IMR-90 (cell line): ENCODE data around the gene DCUN1D5. TPM values are rescaled to one million over a fixed set of nuclear protein-coding genes. Genes with fewer than 3 reads are reported as not detected.

Experiments used
- ATAC-seq: fragments of 200-7000 bp; cut with Tn5 transposase; 2 replicates; pipeline ENCODE4 v1.9.1; 2020; ENCODE audit warnings: low read depth, mild to moderate bottlenecking, moderate library complexity
- BruUV-seq: library from RNA; stranded (reverse); fragments of 400-500 nt; replicated peaks from 2 replicates; lab custom pipeline; 2021; lab: Mats Ljungman, UMichigan
- CTCF ChIA-PET: fragments of 300-600 bp; formaldehyde crosslinking; extraction: SDS; loops from one replicate; lab custom pipeline; 2021; ENCODE audit warnings: antibody characterized with exemption; lab: Yijun Ruan, JAX
- POLR2A ChIA-PET: fragments of 300-600 bp; sonication (Branson Sonifier 250); formaldehyde crosslinking; loops from one replicate; lab custom pipeline; 2022; ENCODE audit warnings: antibody characterized with exemption; ENCODE audit not compliant: unreplicated experiment; lab: Charles Lee
- DNase-seq: peaks from one replicate; pipeline ENCODE4 v3.0.0; 2013
- H2AFZ ChIP-seq: replicated peaks from 2 replicates; pipeline ENCODE3; 2013; ENCODE audit warnings: low read length, mild to moderate bottlenecking; ENCODE audit not compliant: poor library complexity
- H2AK5ac ChIP-seq: 2 replicates; pipeline ENCODE4 v1.6.1; 2013; ENCODE audit warnings: low read depth, low read length, inconsistent platforms
- H2AK9ac ChIP-seq: replicated peaks from 2 replicates; pipeline ENCODE3; 2013; ENCODE audit warnings: mild to moderate bottlenecking, low read depth, low read length, moderate library complexity; ENCODE audit not compliant: poor library complexity
- H2BK120ac ChIP-seq: 2 replicates; pipeline ENCODE4 v1.6.1; 2013; ENCODE audit warnings: low read depth, low read length, inconsistent platforms
- H2BK15ac ChIP-seq: 3 replicates; pipeline ENCODE4 v1.6.1; 2013; ENCODE audit warnings: low read depth, low read length, inconsistent platforms
- H2BK20ac ChIP-seq: 2 replicates; pipeline ENCODE4 v1.6.1; 2013; ENCODE audit warnings: low read depth, mild to moderate bottlenecking, inconsistent platforms, low read length, moderate library complexity
- H2BK5ac ChIP-seq: 2 replicates; pipeline ENCODE4 v1.6.1; 2013; ENCODE audit warnings: mild to moderate bottlenecking, low read depth, low read length, inconsistent platforms; ENCODE audit not compliant: poor library complexity, severe bottlenecking
- H3K14ac ChIP-seq: replicated peaks from 2 replicates; pipeline ENCODE4 v1.6.1; 2013; ENCODE audit warnings: low read depth, low read length, inconsistent platforms
- H3K18ac ChIP-seq: 2 replicates; pipeline ENCODE4 v1.6.1; 2013; ENCODE audit warnings: low read depth, low read length, control low read depth
- H3K23ac ChIP-seq: 2 replicates; pipeline ENCODE4 v1.6.1; 2013; ENCODE audit warnings: low read depth, low read length, inconsistent platforms
- H3K27ac ChIP-seq: 2 replicates; pipeline ENCODE4 v1.5.1; 2013; ENCODE audit warnings: mild to moderate bottlenecking, control low read depth, low read length; ENCODE audit not compliant: insufficient read depth
- H3K27me3 ChIP-seq: 2 replicates; pipeline ENCODE4 v1.6.1; 2013; ENCODE audit warnings: low read length; ENCODE audit not compliant: control insufficient read depth, insufficient read depth
- H3K36me3 ChIP-seq: 2 replicates; pipeline ENCODE4 v1.6.1; 2013; ENCODE audit warnings: low read length, mixed read lengths; ENCODE audit not compliant: control insufficient read depth, insufficient read depth
- H3K4ac ChIP-seq: 2 replicates; pipeline ENCODE4 v1.6.1; 2013; ENCODE audit warnings: low read depth, low read length, inconsistent platforms
- H3K4me1 ChIP-seq: 2 replicates; pipeline ENCODE4 v1.6.1; 2013; ENCODE audit warnings: low read length, mixed read lengths; ENCODE audit not compliant: control insufficient read depth, insufficient read depth
- H3K4me2 ChIP-seq: 2 replicates; pipeline ENCODE4 v1.6.1; 2013; ENCODE audit warnings: low read depth, mild to moderate bottlenecking, control low read depth, low read length, moderate library complexity
- H3K4me3 ChIP-seq: 2 replicates; pipeline ENCODE4 v1.5.1; 2013; ENCODE audit warnings: low read depth, mild to moderate bottlenecking, control low read depth, low read length, moderate library complexity; ENCODE audit not compliant: insufficient read depth
- H3K56ac ChIP-seq: 2 replicates; pipeline ENCODE4 v1.6.1; 2013; ENCODE audit warnings: low read length, inconsistent platforms; ENCODE audit not compliant: insufficient read depth; ENCODE audit errors: extremely low read depth
- H3K79me1 ChIP-seq, 2 experiments: 2 replicates each; pipeline ENCODE4 v1.6.1; 2013; ENCODE audit warnings: low read length in 2 of 2, inconsistent platforms in 1 of 2, low read depth in 1 of 2
- H3K9ac ChIP-seq: 2 replicates; pipeline ENCODE4 v1.6.1; 2013; ENCODE audit warnings: low read depth, low read length, control low read depth
- H3K9me1 ChIP-seq: 2 replicates; pipeline ENCODE4 v1.6.1; 2013; ENCODE audit warnings: low read length, inconsistent platforms; ENCODE audit not compliant: insufficient read depth
- H3K9me3 ChIP-seq: 2 replicates; pipeline ENCODE4 v1.6.1; 2013; ENCODE audit warnings: low read length; ENCODE audit not compliant: control insufficient read depth, insufficient read depth
- H4K20me1 ChIP-seq: 2 replicates; pipeline ENCODE4 v1.6.1; 2013; ENCODE audit warnings: low read length, inconsistent platforms; ENCODE audit not compliant: insufficient read depth
- H4K5ac ChIP-seq: 2 replicates; pipeline ENCODE4 v1.6.1; 2013; ENCODE audit warnings: mild to moderate bottlenecking, low read depth, low read length, control low read depth
- H4K8ac ChIP-seq, 2 experiments: 2 replicates each; pipeline ENCODE4 v1.6.1; 2013; ENCODE audit warnings: low read depth in 2 of 2, low read length in 2 of 2, control low read depth in 1 of 2, inconsistent platforms in 1 of 2
- H4K91ac ChIP-seq: 2 replicates; pipeline ENCODE4 v1.6.1; 2013; ENCODE audit warnings: low read depth, low read length, inconsistent platforms; ENCODE audit not compliant: insufficient read depth
- CEBPB ChIP-seq: IDR thresholded peaks from 2 replicates; pipeline ENCODE4 v1.6.1; 2012; ENCODE audit warnings: low read depth, low read length, improper control_type of control experiment
- CTCF ChIP-seq: conservative IDR thresholded peaks from 2 replicates; pipeline ENCODE4 v1.5.1; 2012; ENCODE audit warnings: mild to moderate bottlenecking, low read depth, low read length, improper control_type of control experiment
- FOS ChIP-seq: fragments of 150-350 bp; IDR thresholded peaks from 2 replicates; pipeline ENCODE4 v1.6.1; 2016; ENCODE audit warnings: low read depth, low read length
- MAFK ChIP-seq: IDR thresholded peaks from 2 replicates; pipeline ENCODE4 v1.6.1; 2012; ENCODE audit warnings: low read depth, low read length, improper control_type of control experiment
- MXI1 ChIP-seq: IDR thresholded peaks from 2 replicates; pipeline ENCODE4 v1.6.1; 2012; ENCODE audit warnings: low read depth, mild to moderate bottlenecking, low read length, moderate library complexity, borderline replicate concordance
- RCOR1 ChIP-seq: IDR thresholded peaks from 2 replicates; pipeline ENCODE4 v1.6.1; 2012; ENCODE audit warnings: mild to moderate bottlenecking, low read length, improper control_type of control experiment; ENCODE audit not compliant: insufficient replicate concordance
- RFX5 ChIP-seq: IDR thresholded peaks from 2 replicates; pipeline ENCODE4 v1.8.0; 2012; ENCODE audit warnings: low read depth, mild to moderate bottlenecking, low read length, moderate library complexity
- USF2 ChIP-seq: fragments of 150-350 bp; IDR thresholded peaks from 2 replicates; pipeline ENCODE4 v1.6.1; 2017; ENCODE audit warnings: mild to moderate bottlenecking, antibody characterized with exemption, low read length, low read depth
- WGBS, 2 experiments: methylation state at CpG; one replicate each; pipeline versions ENCODE4 v1.1.5 to v1.1.7; 2013; ENCODE audit warnings: missing lambda C conversion rate in 2 of 2; ENCODE audit not compliant: insufficient read length in 1 of 2; ENCODE audit errors: extremely low coverage in 2 of 2; 5-methylcytosine and 5-hydroxymethylcytosine counted together
- dilution Hi-C: fragments of 300-500 bp; cut with HindIII; formaldehyde crosslinking; loops from one replicate; pipeline ENCODE4 v1.14.3; 2018; ENCODE audit warnings: low sequenced_read_pairs; ENCODE audit not compliant: unreplicated experiment
- in situ Hi-C: fragments of 300-500 bp; cut with MboI; formaldehyde crosslinking; loops from 3 replicates; pipeline ENCODE4 v1.14.3; 2019; ENCODE audit warnings: low sequenced_read_pairs, inconsistent platforms, mixed read lengths
- intact Hi-C: fragments of 100-400 bp; cut with micrococcal nuclease; formaldehyde crosslinking; loops from 2 replicates; pipeline ENCODE4 v1.10.0; 2022
- polyA plus RNA-seq, 3 experiments: library from polyadenylated mRNA; depleted of rRNA; stranded (reverse); fragments of >200 nt; gene quantifications; 2 replicates each; pipeline ENCODE4 v1.2.3, GENCODE V29; 2012; ENCODE audit warnings: low replicate concordance in 1 of 3
- total RNA-seq: library from RNA; depleted of rRNA; stranded (reverse); fragments of >200 nt; gene quantifications from 2 replicates; pipeline ENCODE4 v1.2.3, GENCODE V29; 2012

The DCUN1D5 gene
- total and polyA plus RNA-seq, 2 of the 4 experiments (the other 2 are of a cell fraction): 47.8 to 58.3 TPM

DNA sequence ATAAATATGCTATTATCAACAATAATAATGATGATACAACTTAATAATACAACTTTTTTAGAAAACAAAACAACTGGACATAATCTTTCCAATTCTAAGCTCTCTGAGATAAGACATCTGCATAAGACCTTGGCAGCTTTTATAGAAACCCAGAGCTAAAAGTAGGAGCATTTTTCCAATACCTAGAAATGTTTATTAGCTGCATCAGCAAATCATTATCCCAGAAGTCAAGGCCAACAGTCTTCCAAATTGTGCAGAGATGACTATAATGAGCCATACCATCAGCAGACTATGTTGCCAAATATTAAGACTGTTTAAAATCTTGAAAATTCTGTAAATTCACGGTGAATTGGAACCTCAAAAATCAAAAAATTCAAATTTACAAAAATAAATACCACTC, 30.3 kb downstream of the DCUN1D5 start:
- H3K79me1 ChIP-seq: 0 out of 4 replicates have a peak, but pooled peaks cover 0 to 3% of the 10 kb centered on the region in 2 experiments
- H2BK15ac ChIP-seq: no peak overlapping the region
- no peak overlapping the region for H2AK9ac ChIP-seq
- ATAC-seq: no peak
- peaks cover 8% of the 10 kb centered on the region for H3K36me3 ChIP-seq
- no peaks in the 10 kb centered on the region for H4K20me1 ChIP-seq
- no peak overlapping the region for H2BK5ac ChIP-seq
- no peak overlapping the region for H3K23ac ChIP-seq
- no TSS peak for BruUV-seq
- no peak overlapping the region for H3K4me2 ChIP-seq
- POLR2A ChIA-PET: interaction anchor here (0.6 to 0.8 kb wide), 2 partner anchors 9 to 30 kb away, joined by 3 read pairs; partner anchors contain the start of gene DCUN1D5
- H3K9ac ChIP-seq: no peak overlapping the region
- H4K5ac ChIP-seq: no peak overlapping the region
- H2AK5ac ChIP-seq: no peak overlapping the region
- H4K8ac ChIP-seq: no peak overlapping the region
- H3K4me1 ChIP-seq: no peaks in the 10 kb centered on the region
- no peak overlapping the region for H3K4me3 ChIP-seq
- H3K56ac ChIP-seq: no peak overlapping the region
- H3K14ac ChIP-seq: no peak overlapping the region
- in situ Hi-C loops (no loop called here), dilution Hi-C loops (no loop called here), intact Hi-C loops (no loop called here)
- H4K91ac ChIP-seq: no peak overlapping the region
- DNase-seq: no peak
- no peak overlapping the region for H2AFZ ChIP-seq
- no peak overlapping the region for H2BK20ac ChIP-seq
- CTCF ChIA-PET: no interaction called here
- no peaks in the 10 kb centered on the region for H3K9me3 ChIP-seq
- H2BK120ac ChIP-seq: no peak overlapping the region
- WGBS, 2 experiments: no CpG with 5 or more reads among the region's 1 CpG
- no peak overlapping the region for H3K18ac ChIP-seq
- H3K4ac ChIP-seq: no peak overlapping the region
- H3K27me3 ChIP-seq: no peaks in the 10 kb centered on the region
- H3K27ac ChIP-seq: no peak overlapping the region
- no peaks in the 10 kb centered on the region for H3K9me1 ChIP-seq
- peak; percentile 64 for TF ChIP-seq MAFK
- TF ChIP-seq USF2: no peak
- TF ChIP-seq CEBPB: no peak
- no peak for TF ChIP-seq RFX5
- no peak for TF ChIP-seq MXI1
- no peak for TF ChIP-seq FOS
- no peak for TF ChIP-seq CTCF
- TF ChIP-seq RCOR1: no peak
